Fibroblast of lung (primary cell): ENCODE measurements around the gene GRM8.

Experiments
- CTCF ChIP-seq, 2 donors: IDR thresholded peaks in 1 of 2; conservative IDR thresholded peaks in 1 of 2; 1 replicate in 1 of 2; 2 replicates in 1 of 2; pipeline ENCODE4 v1.5.1; 2011 to 2012; ENCODE audit warnings: low read length in 2 of 2, control low read depth in 1 of 2, inconsistent platforms in 1 of 2, low read depth in 1 of 2, mild to moderate bottlenecking in 1 of 2
- EZH2 ChIP-seq: IDR thresholded peaks from 2 replicates; pipeline ENCODE4 v1.5.1; 2012; ENCODE audit warnings: low read length, control low read depth, mild to moderate bottlenecking; ENCODE audit errors: missing control alignments

GRCh38 chr7:127177156-127177555, 75.6 kb downstream of the GRM8 start:
- TF ChIP-seq EZH2 (no peak), CTCF (conservative IDR thresholded peaks at IDR 0.05 in 1 of 2, IDR thresholded peaks at IDR 0.05 in 1 of 2; ENCODE audit: low read depth in 1 of 2, low read length in 2 of 2) (no peak)
